Chondrocyte (in vitro differentiated cells): ENCODE data around the gene PAK6. TPM values are rescaled to one million over a fixed set of nuclear protein-coding genes. Genes with fewer than 3 reads are reported as not detected.

Source experiments
- DNase-seq: peaks from one replicate; pipeline ENCODE4 v3.0.0; 2021; ENCODE audit warnings: mixed read lengths, low spot score
- H3K27ac Mint-ChIP-seq: one replicate; pipeline ENCODE4 v1.8.0; 2021; ENCODE audit warnings: mild to moderate bottlenecking, moderate library complexity, mixed read lengths; ENCODE audit not compliant: unreplicated experiment
- H3K27me3 Mint-ChIP-seq: 2 replicates; pipeline ENCODE4 v1.8.0; 2021; ENCODE audit warnings: low read depth, mixed read lengths
- H3K36me3 Mint-ChIP-seq: 2 replicates; pipeline ENCODE4 v1.8.0; 2021; ENCODE audit warnings: low read depth, mixed read lengths
- H3K4me1 Mint-ChIP-seq: 2 replicates; pipeline ENCODE4 v1.8.0; 2021; ENCODE audit warnings: low read depth, mild to moderate bottlenecking, mixed read lengths
- H3K4me3 Mint-ChIP-seq: one replicate; pipeline ENCODE4 v1.8.0; 2021; ENCODE audit warnings: mild to moderate bottlenecking, moderate library complexity, mixed read lengths; ENCODE audit not compliant: unreplicated experiment
- H3K9me3 Mint-ChIP-seq: 2 replicates; pipeline ENCODE4 v1.8.0; 2021; ENCODE audit warnings: low read depth, mixed read lengths
- CTCF ChIP-seq: fragments of 200-600 bp; sonication (generic); IDR thresholded peaks from 2 replicates; pipeline ENCODE4 v1.5.0; 2021; ENCODE audit warnings: antibody characterized with exemption, mild to moderate bottlenecking, moderate library complexity
- total RNA-seq: library from RNA; stranded (reverse); gene quantifications from 3 replicates; pipeline ENCODE4 v1.2.1, GENCODE V29; 2021

PAK6 gene
- total RNA-seq, 1 donor from 2014 or later, result 0.37 TPM

- Mint-ChIP-seq H3K4me3 (no peak overlapping the region), H3K36me3 (no peaks in the 10 kb centered on the region), H3K4me1 (peaks cover 12% of the 10 kb centered on the region), H3K27me3 (peaks cover 7% of the 10 kb centered on the region), H3K27ac (no peak overlapping the region), H3K9me3 (no peaks in the 10 kb centered on the region)
- TF ChIP-seq CTCF, result no peak
- DNase-seq, result no peak
These were observed 19.0 kb downstream of the PAK6 start for GRCh38 chr15:40257656-40258450.

- Mint-ChIP-seq H3K9me3 (no peaks in the 10 kb centered on the region), H3K27ac (no peak overlapping the region), H3K27me3 (peaks cover 5% of the 10 kb centered on the region), H3K36me3 (no peaks in the 10 kb centered on the region), H3K4me3 (no peak overlapping the region), H3K4me1 (peaks cover 13% of the 10 kb centered on the region)
- no peak for TF ChIP-seq CTCF
- no peak for DNase-seq
These were observed 19.7 kb downstream of the PAK6 start for GRCh38 chr15:40258544-40258943.

GRCh38 chr15:40259021-40259420, 20.2 kb downstream of the PAK6 start:
- Mint-ChIP-seq H3K4me1 (peaks cover 10% of the 10 kb centered on the region), H3K36me3 (no peaks in the 10 kb centered on the region), H3K4me3 (no peak overlapping the region), H3K27ac (no peak overlapping the region), H3K9me3 (no peaks in the 10 kb centered on the region), H3K27me3 (peaks cover 2% of the 10 kb centered on the region)
- TF ChIP-seq CTCF, result no peak
- DNase-seq, result no peak

GRCh38 chr15:40263024-40263754, 24.3 kb downstream of the PAK6 start:
- Mint-ChIP-seq H3K9me3 (no peaks in the 10 kb centered on the region), H3K27ac (no peak overlapping the region), H3K4me1 (peaks cover 17% of the 10 kb centered on the region), H3K4me3 (no peak overlapping the region), H3K36me3 (no peaks in the 10 kb centered on the region), H3K27me3 (no peaks in the 10 kb centered on the region)
- no peak for DNase-seq
- no peak for TF ChIP-seq CTCF

GRCh38 chr15:40264321-40265153, 25.7 kb downstream of the PAK6 start:
- TF ChIP-seq CTCF, result no peak
- no peak overlapping the region for H3K27ac Mint-ChIP-seq

More at GRCh38 chr15:40264321-40265153, 25.7 kb downstream of the PAK6 start:
- no peak for DNase-seq
- no peak overlapping the region for H3K4me3 Mint-ChIP-seq
- no peaks in the 10 kb centered on the region for H3K27me3 Mint-ChIP-seq
- peaks cover 17% of the 10 kb centered on the region for H3K4me1 Mint-ChIP-seq
- no peaks in the 10 kb centered on the region for H3K9me3 Mint-ChIP-seq
- H3K36me3 Mint-ChIP-seq, result no peaks in the 10 kb centered on the region
